BLaER1 treated with 17β-estradiol and CSF1 and Interleukin-3, amounts not matched to agents 10 nM and 100 nM (cell line): ENCODE results near the gene MAD1L1.

ENCODE experiments used
- H3K27ac ChIP-seq, 11 experiments: shearing (Covaris generic); formaldehyde crosslinking; 2 replicates each; pipeline ENCODE4 v1.8.1; 2022
- H3K27me3 ChIP-seq, 11 experiments: shearing (Covaris generic); formaldehyde crosslinking; 2 replicates each; pipeline ENCODE4 v1.8.1; 2022
- H3K36me3 ChIP-seq, 11 experiments: shearing (Covaris generic); formaldehyde crosslinking; 2 replicates each; pipeline ENCODE4 v1.8.1; 2022
- H3K4me1 ChIP-seq, 10 experiments: shearing (Covaris generic); formaldehyde crosslinking; 2 replicates each; pipeline ENCODE4 v1.8.1; 2022
- H3K4me2 ChIP-seq, 11 experiments: shearing (Covaris generic); formaldehyde crosslinking; 2 replicates each; pipeline ENCODE4 v1.8.1; 2022
- H3K4me3 ChIP-seq, 10 experiments: shearing (Covaris generic); formaldehyde crosslinking; 2 replicates each; pipeline ENCODE4 v1.8.1; 2022
- H3K9ac ChIP-seq, 11 experiments: shearing (Covaris generic); formaldehyde crosslinking; 2 replicates each; pipeline ENCODE4 v1.8.1; 2022
- H3K9me3 ChIP-seq, 11 experiments: shearing (Covaris generic); formaldehyde crosslinking; replicated peaks in 1 of 11; 2 replicates each; pipeline ENCODE4 v1.8.1; 2022
- H4K20me1 ChIP-seq, 11 experiments: shearing (Covaris generic); formaldehyde crosslinking; 2 replicates each; pipeline ENCODE4 v1.8.1; 2022
- Cebpa-rat ChIP-seq, 11 experiments: shearing (Covaris generic); IDR thresholded peaks; 2 replicates each; pipeline ENCODE4 v1.8.1; 2022

Gene MAD1L1

GRCh38 chr7:2232766-2233520, at the start of gene MAD1L1:
Gene MAD1L1 (minus strand): TSS chr7:2232945. CDS start chr7:2230133, 2,812 bp downstream.
- H3K4me3 ChIP-seq = peak within 1 kb of the TSS; percentile 74 to 95 (median 92)
- H3K27ac ChIP-seq = peak within 1 kb of the TSS; percentile 65 to 87 (median 78)
- peak within 1 kb of the TSS; percentile 87 to 95 (median 90) for H3K9ac ChIP-seq
- peak within 1 kb of the TSS; percentile 80 to 99 (median 96) for H3K4me2 ChIP-seq
- TF ChIP-seq Cebpa-rat (IDR thresholded peaks at IDR 0.05) = no peak
- H3K36me3 ChIP-seq = peaks cover 43 to 70% (median 67%) of the 10 kb centered on the region in 11 experiments
- peaks cover 6 to 44% (median 38%) of the 10 kb centered on the region in 11 experiments; a peak in 19 of 22 replicates for H4K20me1 ChIP-seq
- H3K27me3 ChIP-seq = no peaks in the 10 kb centered on the region
- no peaks in the 10 kb centered on the region for H3K9me3 ChIP-seq
- peaks cover 43 to 80% (median 57%) of the 10 kb centered on the region in 10 experiments for H3K4me1 ChIP-seq

GRCh38 chr7:2282185-2282751, 49.5 kb upstream of the MAD1L1 start:
- Histone ChIP-seq H3K4me1 (peaks cover 37 to 47% (median 43%) of the 10 kb centered on the region in 10 experiments), H3K4me3 (no peak overlapping the region), H4K20me1 (peaks cover 27 to 95% (median 49%) of the 10 kb centered on the region in 11 experiments; a peak in 21 of 22 replicates), H3K27me3 (no peaks in the 10 kb centered on the region), H3K36me3 (peaks cover 0 to 52% (median 5%) of the 10 kb centered on the region in 11 experiments; a peak in 9 of 22 replicates), H3K27ac (no peak overlapping the region), H3K9ac (peak overlapping the region in 7 of 11 experiments; percentile 6 to 45 (median 28); a peak in 3 of 22 replicates), H3K4me2 (peak overlapping the region; percentile 9 to 68 (median 39); a peak in 20 of 22 replicates), H3K9me3 (no peaks in the 10 kb centered on the region)
- TF ChIP-seq Cebpa-rat (IDR thresholded peaks at IDR 0.05) = no peak

- H3K27ac ChIP-seq = no peak overlapping the region
- peak overlapping the region; percentile 9 to 68 (median 39); a peak in 17 of 22 replicates for H3K4me2 ChIP-seq
- H3K4me3 ChIP-seq = no peak overlapping the region
- H3K9me3 ChIP-seq = no peaks in the 10 kb centered on the region
- peaks cover 27 to 95% (median 49%) of the 10 kb centered on the region in 11 experiments; a peak in 21 of 22 replicates for H4K20me1 ChIP-seq
- peak overlapping the region in 4 of 11 experiments; percentile 10 to 44 (median 32); a peak in 2 of 22 replicates for H3K9ac ChIP-seq
- TF ChIP-seq Cebpa-rat (IDR thresholded peaks at IDR 0.05) = no peak
- H3K4me1 ChIP-seq = peaks cover 37 to 47% (median 43%) of the 10 kb centered on the region in 10 experiments
- peaks cover 0 to 55% (median 10%) of the 10 kb centered on the region in 11 experiments; a peak in 13 of 22 replicates for H3K36me3 ChIP-seq
- no peaks in the 10 kb centered on the region for H3K27me3 ChIP-seq
Measured at GRCh38 chr7:2281541-2281940, 48.8 kb upstream of the MAD1L1 start.

- peaks cover 25 to 95% (median 52%) of the 10 kb centered on the region in 11 experiments; a peak in 21 of 22 replicates for H4K20me1 ChIP-seq
- peak overlapping the region in 10 of 11 experiments; percentile 2 to 62 (median 33); a peak in 16 of 22 replicates for H3K4me2 ChIP-seq
- H3K4me1 ChIP-seq = peaks cover 37 to 49% (median 47%) of the 10 kb centered on the region in 10 experiments
- no peak for TF ChIP-seq Cebpa-rat (IDR thresholded peaks at IDR 0.05)
- no peak overlapping the region for H3K27ac ChIP-seq
- H3K9ac ChIP-seq = peak overlapping the region in 1 of 11 experiments; percentile 15; a peak in 1 of 22 replicates
- no peaks in the 10 kb centered on the region for H3K9me3 ChIP-seq
- H3K27me3 ChIP-seq = no peaks in the 10 kb centered on the region
- H3K4me3 ChIP-seq = no peak overlapping the region
- H3K36me3 ChIP-seq = peaks cover 0 to 58% (median 16%) of the 10 kb centered on the region in 11 experiments; a peak in 13 of 22 replicates
Measured at GRCh38 chr7:2280424-2280823, 47.7 kb upstream of the MAD1L1 start.

- Histone ChIP-seq H3K9ac (peak overlapping the region in 1 of 11 experiments; percentile 29; a peak in 1 of 22 replicates), H3K9me3 (no peaks in the 10 kb centered on the region), H3K27me3 (no peaks in the 10 kb centered on the region), H3K36me3 (peaks cover 0 to 63% (median 19%) of the 10 kb centered on the region in 11 experiments; a peak in 19 of 22 replicates), H4K20me1 (peaks cover 23 to 95% (median 49%) of the 10 kb centered on the region in 11 experiments; a peak in 21 of 22 replicates), H3K4me1 (peaks cover 37 to 49% (median 47%) of the 10 kb centered on the region in 10 experiments), H3K4me3 (no peak overlapping the region), H3K27ac (no peak overlapping the region), H3K4me2 (peak overlapping the region in 10 of 11 experiments; percentile 2 to 62 (median 33); a peak in 15 of 22 replicates)
- no peak for TF ChIP-seq Cebpa-rat (IDR thresholded peaks at IDR 0.05)
Measured at GRCh38 chr7:2279896-2280295, 47.2 kb upstream of the MAD1L1 start.

- Histone ChIP-seq H3K4me1 (peaks cover 29 to 44% (median 38%) of the 10 kb centered on the region in 10 experiments), H3K4me3 (no peak overlapping the region), H3K36me3 (peaks cover 9 to 65% (median 37%) of the 10 kb centered on the region in 11 experiments; a peak in 21 of 22 replicates), H3K27me3 (no peaks in the 10 kb centered on the region), H3K4me2 (no peak overlapping the region), H3K27ac (no peak overlapping the region), H3K9ac (no peak overlapping the region), H3K9me3 (no peaks in the 10 kb centered on the region), H4K20me1 (peaks cover 23 to 94% (median 44%) of the 10 kb centered on the region in 11 experiments; a peak in 21 of 22 replicates)
- no peak for TF ChIP-seq Cebpa-rat (IDR thresholded peaks at IDR 0.05)
Measured at GRCh38 chr7:2278026-2278425, 45.3 kb upstream of the MAD1L1 start.

- Histone ChIP-seq H3K4me2 (peak overlapping the region in 2 of 11 experiments; percentile 3 to 19; a peak in 1 of 22 replicates), H3K9me3 (no peaks in the 10 kb centered on the region), H3K27ac (no peak overlapping the region), H3K4me3 (no peak overlapping the region), H3K27me3 (no peaks in the 10 kb centered on the region), H4K20me1 (peaks cover 13 to 92% (median 28%) of the 10 kb centered on the region in 11 experiments; a peak in 21 of 22 replicates), H3K4me1 (peaks cover 12 to 39% (median 33%) of the 10 kb centered on the region in 10 experiments), H3K36me3 (peaks cover 18 to 84% (median 54%) of the 10 kb centered on the region in 11 experiments; a peak in 21 of 22 replicates), H3K9ac (peak overlapping the region in 1 of 11 experiments; percentile 29; a peak in 1 of 22 replicates)
- no peak for TF ChIP-seq Cebpa-rat (IDR thresholded peaks at IDR 0.05)
Measured at GRCh38 chr7:2276107-2276506, 43.4 kb upstream of the MAD1L1 start.

- Histone ChIP-seq H3K9ac (no peak overlapping the region), H3K9me3 (no peaks in the 10 kb centered on the region), H3K4me3 (no peak overlapping the region), H4K20me1 (peaks cover 10 to 92% (median 18%) of the 10 kb centered on the region in 11 experiments; a peak in 19 of 22 replicates), H3K27ac (no peak overlapping the region), H3K27me3 (no peaks in the 10 kb centered on the region), H3K4me2 (no peak overlapping the region), H3K4me1 (peaks cover 1 to 38% (median 32%) of the 10 kb centered on the region in 10 experiments; a peak in 19 of 20 replicates), H3K36me3 (peaks cover 23 to 94% (median 62%) of the 10 kb centered on the region in 11 experiments; a peak in 21 of 22 replicates)
- no peak for TF ChIP-seq Cebpa-rat (IDR thresholded peaks at IDR 0.05)
Measured at GRCh38 chr7:2275101-2275500, 42.4 kb upstream of the MAD1L1 start.
